Measurements from ENCODE around the gene FAM168A. TPM values are rescaled to one million over a fixed set of nuclear protein-coding genes. Genes with fewer than 3 reads are reported as not detected.

The FAM168A gene
- total and polyA plus RNA-seq, 2 of the 8 experiments (the other 6 are each of a cell fraction or from before 2014, with no cell fraction given), result 17.1 to 21.6 TPM

DNA sequence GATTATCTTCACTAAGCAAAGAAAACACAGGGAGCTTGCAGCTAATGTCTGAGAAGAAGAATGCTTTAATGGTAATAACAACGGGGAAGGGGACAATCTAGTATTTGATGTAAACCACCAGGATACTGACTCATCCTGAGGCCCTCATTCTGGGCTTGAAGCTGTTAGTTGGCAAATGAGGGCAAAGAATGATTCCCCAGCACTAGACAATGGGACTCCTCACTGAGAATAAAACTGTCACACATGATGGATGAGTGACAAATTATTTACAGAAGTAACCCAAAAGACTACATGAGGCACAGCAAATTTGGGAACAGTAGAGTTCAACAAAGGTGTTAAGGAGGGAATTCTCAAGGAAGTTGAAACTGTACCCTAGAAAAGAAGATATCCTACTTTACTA lies 76.3 kb downstream of the FAM168A start:
- H4K5ac ChIP-seq (ENCODE audit: insufficient read length, low read depth, low read length), result no peak overlapping the region
- no peak for DNase-seq (ENCODE audit: low read depth in 1 of 2, low spot score in 2 of 2)
- H3K79me1 ChIP-seq (ENCODE audit: low read depth, low read length), result peaks cover 5% of the 10 kb centered on the region; the same call in 1 of the 2 replicates
- H4K91ac ChIP-seq (replicated peaks; ENCODE audit: insufficient read length, low read length), result no peak overlapping the region
- no peak overlapping the region for H2BK120ac ChIP-seq (replicated peaks; ENCODE audit: low read depth, low read length)
- H2AFZ ChIP-seq (ENCODE audit: low read length), result no peak overlapping the region
- no peak overlapping the region for H2BK20ac ChIP-seq (ENCODE audit: low read length)
- H3K4me1 ChIP-seq (replicated peaks in 1 of 4; ENCODE audit: control insufficient read depth in 3 of 4, insufficient read depth in 4 of 4, low read length in 3 of 4), result peaks cover 0 to 2% (median 0%) of the 10 kb centered on the region in 4 experiments; a peak in 3 of 7 replicates
- H2BK12ac ChIP-seq (ENCODE audit: low read depth, low read length), result no peak overlapping the region
- H4K8ac ChIP-seq (ENCODE audit: extremely low read depth, insufficient read depth, low read length), result no peak overlapping the region
- H3K4me2 ChIP-seq (ENCODE audit: insufficient read depth in 1 of 2, low read depth in 2 of 2, low read length in 2 of 2), result no peak overlapping the region
- CTCF ChIA-PET (ENCODE audit: partially characterized antibody), result interaction anchor here (0.9 to 2.0 kb wide), 7 partner anchors 8 to 144 kb away, joined by 3 to 5 read pairs (median 4); no protein-coding TSS in a partner anchor
- H3K56ac ChIP-seq (replicated peaks; ENCODE audit: insufficient read length, low read depth, low read length), result no peak overlapping the region
- no peak overlapping the region for H3K14ac ChIP-seq (ENCODE audit: insufficient read length)
- no peak overlapping the region for H3K4ac ChIP-seq (replicated peaks; ENCODE audit: insufficient read length, low read depth, low read length)
- H2BK15ac ChIP-seq (ENCODE audit: low read length), result no peak overlapping the region
- H3K36me3 ChIP-seq (ENCODE audit: control insufficient read depth in 2 of 4, insufficient read depth in 4 of 4, low read length in 3 of 4), result no peaks in the 10 kb centered on the region; a peak in 2 of 8 replicates
- H3K18ac ChIP-seq (ENCODE audit: extremely low read depth, low read length), result no peak overlapping the region
- no peak for FAIRE-seq
- H3K27ac ChIP-seq (ENCODE audit: low read depth, low read length), result no peak overlapping the region
- H2AK5ac ChIP-seq (ENCODE audit: low read depth, low read length), result no peak overlapping the region
- POLR2A ChIA-PET (ENCODE audit: partially characterized antibody), result interaction anchor here (1.0 kb wide), 1 partner anchor 23 kb away, joined by 3 read pairs; no protein-coding TSS in a partner anchor
- H4K20me1 ChIP-seq (replicated peaks in 1 of 2; ENCODE audit: control insufficient read depth in 1 of 2, insufficient read depth in 2 of 2, low read length in 2 of 2), result no peaks in the 10 kb centered on the region
- H3K9me3 ChIP-seq (ENCODE audit: insufficient read depth in 2 of 2, low read depth in 1 of 2, low read length in 1 of 2), result peaks cover 7 to 9% of the 10 kb centered on the region in 2 experiments; a peak in 2 of 4 replicates
- 90% methylated on average over 1 of the region's 1 CpG; no CpG with 5 or more reads in 1 of the 2 experiments for WGBS, 2 experiments (ENCODE audit: extremely low coverage in 1 of 2, insufficient coverage in 1 of 2, insufficient read length in 1 of 2, insufficient replicate concordance in 2 of 2, low coverage in 1 of 2, low lambda C conversion rate in 2 of 2, missing lambda C conversion rate in 1 of 2)
- H3K9ac ChIP-seq (replicated peaks in 1 of 4; ENCODE audit: extremely low read depth in 1 of 4, low read depth in 3 of 4, low read length in 3 of 4), result no peak overlapping the region
- TF ChIP-seq TAF1 (IDR thresholded peaks at IDR 0.05; ENCODE audit: low read depth, low read length) (no peak), SIRT6 (IDR thresholded peaks at IDR 0.05; ENCODE audit: low read length) (no peak)
- H3K23me2 ChIP-seq (ENCODE audit: low read depth, low read length), result no peaks in the 10 kb centered on the region
- no peak overlapping the region for H3K23ac ChIP-seq (ENCODE audit: insufficient read length)
- peaks cover 0 to 8% of the 10 kb centered on the region in 2 experiments; a peak in 2 of 4 replicates for H3K79me2 ChIP-seq (ENCODE audit: control insufficient read depth in 1 of 2, insufficient read depth in 2 of 2, low read length in 2 of 2)
- no peak overlapping the region for H2BK5ac ChIP-seq (ENCODE audit: low read depth, low read length)
- no peaks in the 10 kb centered on the region for H3K27me3 ChIP-seq (replicated peaks in 1 of 4; ENCODE audit: control insufficient read depth in 3 of 4, extremely low read depth in 1 of 4, insufficient read depth in 3 of 4, low read length in 3 of 4)
- no peak overlapping the region for H3K4me3 ChIP-seq (ENCODE audit: extremely low read depth in 1 of 4, insufficient read depth in 2 of 4, low read depth in 3 of 4, low read length in 4 of 4)

All from H1 (cell line).